A204.1 (cell line): ENCODE measurements around the gene ALDH3B1.
"Not testable (repeated sequence)": the region's sequence is repeated elsewhere in the genome, so short reads cannot be mapped to it uniquely, and the experiment has no call there.

ENCODE experiments used
- FAIRE-seq: peaks from 2 replicates; lab custom pipeline; 2012; peaks lifted over from hg19 to GRCh38; lab: Jason Lieb, UNC

ALDH3B1 gene

GRCh38 chr11:68010090-68011041 is at the start of gene ALDH3B1:
ALDH3B1 (plus strand) TSS chr11:68010327; CDS start chr11:68015298, 4,971 bp downstream.
- peak; percentile 52 for FAIRE-seq

GRCh38 chr11:67963217-67963616 is 46.9 kb upstream of the ALDH3B1 start:
- FAIRE-seq: not testable (repeated sequence)

GRCh38 chr11:67963879-67964278 is 46.2 kb upstream of the ALDH3B1 start:
- FAIRE-seq: not testable (repeated sequence)

GRCh38 chr11:67964746-67965145 is 45.4 kb upstream of the ALDH3B1 start:
- FAIRE-seq: not testable (repeated sequence)

GRCh38 chr11:67965830-67966348 is 44.2 kb upstream of the ALDH3B1 start:
- FAIRE-seq: not testable (repeated sequence)

- FAIRE-seq: not testable (repeated sequence)
Measured at GRCh38 chr11:67974746-67975145, 35.4 kb upstream of the ALDH3B1 start.

GRCh38 chr11:67978766-67979418 is 31.2 kb upstream of the ALDH3B1 start:
- not testable (repeated sequence) for FAIRE-seq

GRCh38 chr11:67981226-67981625 is 28.9 kb upstream of the ALDH3B1 start:
- not testable (repeated sequence) for FAIRE-seq

GRCh38 chr11:67982255-67982857 is 27.8 kb upstream of the ALDH3B1 start:
- not testable (repeated sequence) for FAIRE-seq

- FAIRE-seq: no peak
Measured at GRCh38 chr11:67983951-67984350, 26.2 kb upstream of the ALDH3B1 start.

GRCh38 chr11:67985302-67985701 is 24.8 kb upstream of the ALDH3B1 start:
- FAIRE-seq: not testable (repeated sequence)

- FAIRE-seq: not testable (repeated sequence)
Measured at GRCh38 chr11:67990546-67991346, 19.4 kb upstream of the ALDH3B1 start.

- FAIRE-seq: not testable (repeated sequence)
Measured at GRCh38 chr11:67991347-67992121, 18.6 kb upstream of the ALDH3B1 start.

GRCh38 chr11:67993821-67994220 is 16.3 kb upstream of the ALDH3B1 start:
- not testable (repeated sequence) for FAIRE-seq

- FAIRE-seq: not testable (repeated sequence)
Measured at GRCh38 chr11:67994387-67994786, 15.7 kb upstream of the ALDH3B1 start.

- not testable (repeated sequence) for FAIRE-seq
Measured at GRCh38 chr11:67995129-67995528, 15.0 kb upstream of the ALDH3B1 start.

- FAIRE-seq: not testable (repeated sequence)
Measured at GRCh38 chr11:67995579-67995978, 14.5 kb upstream of the ALDH3B1 start.

- FAIRE-seq: no peak
Measured at GRCh38 chr11:67996051-67996450, 14.1 kb upstream of the ALDH3B1 start.

GRCh38 chr11:67996622-67997474 is 13.3 kb upstream of the ALDH3B1 start:
- FAIRE-seq: no peak

- no peak for FAIRE-seq
Measured at GRCh38 chr11:67997475-67997921, 12.6 kb upstream of the ALDH3B1 start.
